Thyroid gland (tissue), 4 donors: ENCODE data around the gene STRA8.

ENCODE experiments used
- POLR2A ChIP-seq, 2 donors: fragments of 450-650 bp; IDR thresholded peaks; one replicate each; pipeline ENCODE4 v1.6.1; 2017; ENCODE audit warnings: antibody characterized with exemption in 2 of 2, mild to moderate bottlenecking in 2 of 2, moderate library complexity in 1 of 2
- TF ChIP-seq, protein P1 (sequence below), 6 experiments: fragments of 200-600 bp in 3 of 6; fragments of 450-650 bp in 3 of 6; sonication (generic) in 3 of 6; IDR thresholded peaks; one replicate each; pipeline ENCODE4 v1.5.1; 2016 to 2019; ENCODE audit warnings: antibody characterized with exemption in 6 of 6, mild to moderate bottlenecking in 2 of 6, inconsistent platforms in 1 of 6, moderate library complexity in 1 of 6

DNA sequence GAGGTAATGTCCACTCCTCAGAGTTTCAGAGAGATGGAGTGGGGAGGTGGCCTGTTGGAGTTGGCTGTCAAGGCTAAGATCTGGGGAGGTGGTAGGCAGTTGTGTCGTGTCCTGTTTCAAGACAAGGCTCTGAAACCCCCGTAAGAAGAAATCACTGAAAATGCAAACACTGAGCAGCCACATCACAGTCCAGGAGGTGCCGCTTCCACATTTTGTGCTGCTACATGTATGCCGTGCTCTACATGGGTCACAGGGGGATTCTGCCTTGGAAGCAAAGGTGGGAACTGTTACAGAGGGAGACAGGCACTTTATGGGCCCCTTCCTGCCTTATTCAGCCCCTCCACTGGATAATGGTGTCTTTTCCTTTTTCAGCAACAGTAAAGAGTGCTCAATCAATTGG lies 34.2 kb upstream of the STRA8 start:
- TF ChIP-seq, protein P1, sequence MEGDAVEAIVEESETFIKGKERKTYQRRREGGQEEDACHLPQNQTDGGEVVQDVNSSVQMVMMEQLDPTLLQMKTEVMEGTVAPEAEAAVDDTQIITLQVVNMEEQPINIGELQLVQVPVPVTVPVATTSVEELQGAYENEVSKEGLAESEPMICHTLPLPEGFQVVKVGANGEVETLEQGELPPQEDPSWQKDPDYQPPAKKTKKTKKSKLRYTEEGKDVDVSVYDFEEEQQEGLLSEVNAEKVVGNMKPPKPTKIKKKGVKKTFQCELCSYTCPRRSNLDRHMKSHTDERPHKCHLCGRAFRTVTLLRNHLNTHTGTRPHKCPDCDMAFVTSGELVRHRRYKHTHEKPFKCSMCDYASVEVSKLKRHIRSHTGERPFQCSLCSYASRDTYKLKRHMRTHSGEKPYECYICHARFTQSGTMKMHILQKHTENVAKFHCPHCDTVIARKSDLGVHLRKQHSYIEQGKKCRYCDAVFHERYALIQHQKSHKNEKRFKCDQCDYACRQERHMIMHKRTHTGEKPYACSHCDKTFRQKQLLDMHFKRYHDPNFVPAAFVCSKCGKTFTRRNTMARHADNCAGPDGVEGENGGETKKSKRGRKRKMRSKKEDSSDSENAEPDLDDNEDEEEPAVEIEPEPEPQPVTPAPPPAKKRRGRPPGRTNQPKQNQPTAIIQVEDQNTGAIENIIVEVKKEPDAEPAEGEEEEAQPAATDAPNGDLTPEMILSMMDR (IDR thresholded peaks at IDR 0.05) = no peak
- no peak for TF ChIP-seq POLR2A (IDR thresholded peaks at IDR 0.05)
